K562 (cell line): ENCODE data around the gene MIDN. TPM values are rescaled to one million over a fixed set of nuclear protein-coding genes. Genes with fewer than 3 reads are reported as not detected.

ENCODE experiments used
- ARID4B ChIP-seq: sonication (generic); formaldehyde crosslinking; IDR thresholded peaks from 2 replicates; pipeline ENCODE4 v1.8.0; 2022; ENCODE audit warnings: mild to moderate bottlenecking, missing genetic modification reagents
- CHAMP1 ChIP-seq: fragments of 450-650 bp; IDR thresholded peaks from 2 replicates; pipeline ENCODE4 v1.6.1; 2016; ENCODE audit warnings: mild to moderate bottlenecking
- COPS2 ChIP-seq: fragments of 450-650 bp; conservative IDR thresholded peaks from 2 replicates; pipeline ENCODE4 v1.6.1; 2016; ENCODE audit warnings: mild to moderate bottlenecking, moderate library complexity
- JUND ChIP-seq, 2 experiments: IDR thresholded peaks; 2 replicates in 1 of 2; 3 replicates in 1 of 2; pipeline ENCODE4 v1.6.1; 2011; ENCODE audit warnings: borderline replicate concordance in 2 of 2, low read depth in 2 of 2, low read length in 2 of 2, improper control_type of control experiment in 1 of 2, missing biosample characterization in 1 of 2, missing genetic modification characterization in 1 of 2, missing genetic modification reagents in 1 of 2
- KAT8 ChIP-seq: fragments of 450-650 bp; IDR thresholded peaks from 2 replicates; pipeline ENCODE4 v1.6.1; 2016; ENCODE audit warnings: low read depth, mild to moderate bottlenecking
- MCM7 ChIP-seq, 2 experiments: fragments of 450-650 bp; IDR thresholded peaks; 2 replicates each; pipeline ENCODE4 v1.6.1; 2016 to 2018
- MTF1 ChIP-seq: fragments of 250-450 bp; sonication (Bioruptor Pico); IDR thresholded peaks from 2 replicates; pipeline ENCODE4 v1.9.0; 2021; ENCODE audit warnings: moderate library complexity, mild to moderate bottlenecking, inconsistent platforms, borderline replicate concordance
- MYC ChIP-seq, 2 experiments: fragments of 250-450 bp in 1 of 2; sonication (Bioruptor Pico) in 1 of 2; IDR thresholded peaks; 2 replicates each; pipeline versions ENCODE4 v1.5.1 to v1.6.1; 2012 to 2021; ENCODE audit warnings: low read depth in 2 of 2, borderline replicate concordance in 1 of 2, improper control_type of control experiment in 1 of 2, low read length in 1 of 2, mild to moderate bottlenecking in 1 of 2, moderate library complexity in 1 of 2
- NR2C2 ChIP-seq, 2 experiments: fragments of 200-800 bp in 1 of 2; sonication (Bioruptor generic) in 1 of 2; sonication (generic) in 1 of 2; formaldehyde crosslinking in 1 of 2; IDR thresholded peaks; 2 replicates each; pipeline versions ENCODE4 v1.6.1 to v1.8.0; 2016 to 2022; ENCODE audit warnings: mild to moderate bottlenecking in 1 of 2, missing compliant biosample characterization in 1 of 2, missing genetic modification characterization in 1 of 2, missing genetic modification reagents in 1 of 2
- PHB2 ChIP-seq: fragments of 450-650 bp; IDR thresholded peaks from 2 replicates; pipeline ENCODE4 v1.6.1; 2017; ENCODE audit warnings: low read depth
- RHOXF2B ChIP-seq: fragments of 250-450 bp; sonication (Bioruptor Pico); conservative IDR thresholded peaks from 2 replicates; pipeline ENCODE4 v1.5.1; 2021
- ZKSCAN3 ChIP-seq: fragments of 250-450 bp; sonication (Bioruptor Pico); IDR thresholded peaks from 2 replicates; pipeline ENCODE4 v1.4.0; 2020
- polyA plus RNA-seq, 8 experiments: library from polyadenylated mRNA; depleted of rRNA in 4 of 8; stranded (reverse) in 5 of 8; unstranded in 3 of 8; fragments of >200 nt; fragmentation: Nextera tagmentation in 2 of 8; fragmentation: Illumina TruSeq in 1 of 8; extraction: Ambion mirVana in 2 of 8; extraction: Trizol in 1 of 8; gene quantifications; 2 replicates each; pipeline versions ENCODE4 v1.2.1 to v1.2.3, GENCODE V29; 2011 to 2014; ENCODE audit warnings: inconsistent platforms in 1 of 8, missing spikeins in 1 of 8
- total RNA-seq, 7 experiments: library from RNA; depleted of rRNA in 6 of 7; stranded (reverse); fragments of >200 nt in 6 of 7; fragmentation: Illumina TruSeq in 2 of 7; extraction: Trizol in 2 of 7; gene quantifications; 2 replicates each; pipeline versions ENCODE4 v1.2.1 to v1.2.3, GENCODE V29; 2011 to 2021; ENCODE audit warnings: low replicate concordance in 1 of 7
- TF ChIP-seq, protein P1 (sequence below), 2 experiments: fragments of 450-650 bp in 1 of 2; IDR thresholded peaks; 2 replicates each; pipeline ENCODE4 v1.6.1; 2011 to 2017; ENCODE audit warnings: low read depth in 2 of 2, antibody characterized with exemption in 1 of 2, borderline replicate concordance in 1 of 2, low read length in 1 of 2, mild to moderate bottlenecking in 1 of 2, mixed read lengths in 1 of 2; ENCODE audit not compliant: control insufficient read depth in 1 of 2
- TF ChIP-seq, protein P2 (sequence below): fragments of 450-650 bp; conservative IDR thresholded peaks from 2 replicates; pipeline ENCODE4 v1.6.1; 2016; ENCODE audit warnings: missing genetic modification characterization, low read depth, mild to moderate bottlenecking, missing compliant biosample characterization, moderate library complexity

MIDN gene
- total and polyA plus RNA-seq, 9 of the 15 experiments (the other 6 are each of a cell fraction or from before 2014, with no cell fraction given): 0.17 to 120 (median 10.1) TPM

- TF ChIP-seq, protein P1, sequence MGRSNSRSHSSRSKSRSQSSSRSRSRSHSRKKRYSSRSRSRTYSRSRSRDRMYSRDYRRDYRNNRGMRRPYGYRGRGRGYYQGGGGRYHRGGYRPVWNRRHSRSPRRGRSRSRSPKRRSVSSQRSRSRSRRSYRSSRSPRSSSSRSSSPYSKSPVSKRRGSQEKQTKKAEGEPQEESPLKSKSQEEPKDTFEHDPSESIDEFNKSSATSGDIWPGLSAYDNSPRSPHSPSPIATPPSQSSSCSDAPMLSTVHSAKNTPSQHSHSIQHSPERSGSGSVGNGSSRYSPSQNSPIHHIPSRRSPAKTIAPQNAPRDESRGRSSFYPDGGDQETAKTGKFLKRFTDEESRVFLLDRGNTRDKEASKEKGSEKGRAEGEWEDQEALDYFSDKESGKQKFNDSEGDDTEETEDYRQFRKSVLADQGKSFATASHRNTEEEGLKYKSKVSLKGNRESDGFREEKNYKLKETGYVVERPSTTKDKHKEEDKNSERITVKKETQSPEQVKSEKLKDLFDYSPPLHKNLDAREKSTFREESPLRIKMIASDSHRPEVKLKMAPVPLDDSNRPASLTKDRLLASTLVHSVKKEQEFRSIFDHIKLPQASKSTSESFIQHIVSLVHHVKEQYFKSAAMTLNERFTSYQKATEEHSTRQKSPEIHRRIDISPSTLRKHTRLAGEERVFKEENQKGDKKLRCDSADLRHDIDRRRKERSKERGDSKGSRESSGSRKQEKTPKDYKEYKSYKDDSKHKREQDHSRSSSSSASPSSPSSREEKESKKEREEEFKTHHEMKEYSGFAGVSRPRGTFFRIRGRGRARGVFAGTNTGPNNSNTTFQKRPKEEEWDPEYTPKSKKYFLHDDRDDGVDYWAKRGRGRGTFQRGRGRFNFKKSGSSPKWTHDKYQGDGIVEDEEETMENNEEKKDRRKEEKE (IDR thresholded peaks at IDR 0.05; ENCODE audit: borderline replicate concordance in 1 of 2, control insufficient read depth in 1 of 2, low read depth in 2 of 2, low read length in 1 of 2): no peak
- TF ChIP-seq RHOXF2B (CRISPR knock-in tag) (0 out of 2 replicates have a peak, but pooled peaks have one; percentile 22), ZKSCAN3 (no peak), MTF1 (CRISPR knock-in tag) (no peak), CHAMP1 (no peak), JUND (IDR thresholded peaks at IDR 0.05; ENCODE audit: borderline replicate concordance, low read depth, low read length) (peak; percentile 37), JUND (tag; IDR thresholded peaks at IDR 0.05; ENCODE audit: borderline replicate concordance, low read depth, low read length) (no peak; the same call in 2 of the 3 replicates), MCM7 (IDR thresholded peaks at IDR 0.05) (no peak), KAT8 (no peak), PHB2 (no peak), ARID4B (CRISPR knock-in tag) (peak; percentile 97), MYC (IDR thresholded peaks at IDR 0.05; ENCODE audit: low read depth, low read length) (peak; percentile 90), MYC (CRISPR knock-in tag; IDR thresholded peaks at IDR 0.05; ENCODE audit: borderline replicate concordance, low read depth) (no peak), COPS2 (no peak), NR2C2 (CRISPR knock-in tag; IDR thresholded peaks at IDR 0.05) (no peak; the same call in 1 of the 2 replicates), NR2C2 (tag; IDR thresholded peaks at IDR 0.05) (peak; percentile 79; the same call in 1 of the 2 replicates)
- TF ChIP-seq, protein P2, sequence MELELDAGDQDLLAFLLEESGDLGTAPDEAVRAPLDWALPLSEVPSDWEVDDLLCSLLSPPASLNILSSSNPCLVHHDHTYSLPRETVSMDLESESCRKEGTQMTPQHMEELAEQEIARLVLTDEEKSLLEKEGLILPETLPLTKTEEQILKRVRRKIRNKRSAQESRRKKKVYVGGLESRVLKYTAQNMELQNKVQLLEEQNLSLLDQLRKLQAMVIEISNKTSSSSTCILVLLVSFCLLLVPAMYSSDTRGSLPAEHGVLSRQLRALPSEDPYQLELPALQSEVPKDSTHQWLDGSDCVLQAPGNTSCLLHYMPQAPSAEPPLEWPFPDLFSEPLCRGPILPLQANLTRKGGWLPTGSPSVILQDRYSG (tag): 0 out of 2 replicates have a peak, but pooled peaks have one; percentile 44
Observed at GRCh38 chr19:1275260-1275975, 27.0 kb downstream of the MIDN start, which contains the start of gene FAM174C (continued).
